K562 (cell line): ENCODE results near the gene IL1RL2. TPM values are rescaled to one million over a fixed set of nuclear protein-coding genes. Genes with fewer than 3 reads are reported as not detected.
A peak's percentile ranks its signal among the peaks of the same experiment; 100 is the strongest.

ENCODE experiments used
- COPS2 ChIP-seq: fragments of 450-650 bp; conservative IDR thresholded peaks from 2 replicates; pipeline ENCODE4 v1.6.1; 2016; ENCODE audit warnings: mild to moderate bottlenecking, moderate library complexity
- ETV1 ChIP-seq: fragments of 450-650 bp; conservative IDR thresholded peaks from 2 replicates; pipeline ENCODE4 v1.6.1; 2016; ENCODE audit warnings: missing genetic modification characterization, control low read depth, low read depth, missing compliant biosample characterization
- KDM1A ChIP-seq, 2 experiments: fragments of 450-650 bp; IDR thresholded peaks; 2 replicates each; pipeline ENCODE4 v1.6.1; 2016; ENCODE audit warnings: mild to moderate bottlenecking in 2 of 2
- KHSRP ChIP-seq: fragments of 450-650 bp; IDR thresholded peaks from 2 replicates; pipeline ENCODE4 v1.6.1; 2017
- KLF6 ChIP-seq: fragments of 250-450 bp; sonication (Bioruptor Pico); IDR thresholded peaks from 2 replicates; pipeline ENCODE4 v1.4.0; 2020; ENCODE audit warnings: mild to moderate bottlenecking, moderate library complexity, borderline replicate concordance
- MAX ChIP-seq: sonication (generic); formaldehyde crosslinking; IDR thresholded peaks from 2 replicates; pipeline ENCODE4 v1.9.0; 2022; ENCODE audit warnings: mild to moderate bottlenecking, missing genetic modification reagents
- NFATC3 ChIP-seq: fragments of 450-650 bp; IDR thresholded peaks from 2 replicates; pipeline ENCODE4 v1.6.1; 2017; ENCODE audit warnings: mild to moderate bottlenecking
- POLR2G ChIP-seq: fragments of 200-400 bp; formaldehyde crosslinking; IDR thresholded peaks from 2 replicates; pipeline ENCODE4 v1.6.1; 2017; ENCODE audit warnings: low read depth, mild to moderate bottlenecking, antibody characterized with exemption, low read length, moderate library complexity
- PTTG1 ChIP-seq: fragments of 450-650 bp; IDR thresholded peaks from 2 replicates; pipeline ENCODE4 v1.6.1; 2016; ENCODE audit warnings: low read depth, mild to moderate bottlenecking, missing genetic modification characterization, missing compliant biosample characterization
- RB1 ChIP-seq: fragments of 450-650 bp; IDR thresholded peaks from 2 replicates; pipeline ENCODE4 v1.6.1; 2017; ENCODE audit warnings: low read depth, mild to moderate bottlenecking
- SNRNP70 ChIP-seq: fragments of 200-400 bp; formaldehyde crosslinking; optimal IDR thresholded peaks from 2 replicates; pipeline ENCODE3; 2017; ENCODE audit warnings: low read depth, low read length
- SRSF7 ChIP-seq: fragments of 200-400 bp; formaldehyde crosslinking; optimal IDR thresholded peaks from 2 replicates; pipeline ENCODE3; 2017; ENCODE audit warnings: mild to moderate bottlenecking, low read depth, low read length
- THAP7 ChIP-seq: fragments of 250-450 bp; sonication (Bioruptor Pico); IDR thresholded peaks from 2 replicates; pipeline ENCODE4 v1.5.0; 2021
- THRAP3 ChIP-seq: fragments of 450-650 bp; IDR thresholded peaks from 2 replicates; pipeline ENCODE4 v1.6.1; 2016; ENCODE audit warnings: mild to moderate bottlenecking, inconsistent platforms, borderline replicate concordance
- USF2 ChIP-seq: sonication (generic); formaldehyde crosslinking; IDR thresholded peaks from 2 replicates; pipeline ENCODE4 v1.5.0; 2020; ENCODE audit warnings: missing genetic modification reagents
- ZBTB1 ChIP-seq: sonication (generic); formaldehyde crosslinking; IDR thresholded peaks from 2 replicates; pipeline ENCODE4 v1.8.1; 2023; ENCODE audit warnings: missing genetic modification reagents, low read depth, mild to moderate bottlenecking, borderline replicate concordance
- ZBTB33 ChIP-seq: sonication (generic); formaldehyde crosslinking; IDR thresholded peaks from 2 replicates; pipeline ENCODE4 v1.8.1; 2023; ENCODE audit warnings: mild to moderate bottlenecking, missing genetic modification reagents
- ZFX ChIP-seq: sonication (generic); formaldehyde crosslinking; IDR thresholded peaks from 2 replicates; pipeline ENCODE4 v1.8.0; 2022; ENCODE audit warnings: mild to moderate bottlenecking, missing genetic modification reagents, moderate library complexity
- ZKSCAN8 ChIP-seq: fragments of 200-800 bp; sonication (Bioruptor generic); IDR thresholded peaks from 2 replicates; pipeline ENCODE4 v1.6.1; 2016; ENCODE audit warnings: missing genetic modification characterization, missing compliant biosample characterization
- ZNF174 ChIP-seq: fragments of 250-450 bp; sonication (Bioruptor Pico); IDR thresholded peaks from 2 replicates; pipeline ENCODE4 v1.4.0; 2020; ENCODE audit warnings: mild to moderate bottlenecking
- ZNF175 ChIP-seq: fragments of 200-800 bp; sonication (Bioruptor generic); IDR thresholded peaks from 2 replicates; pipeline ENCODE4 v1.6.1; 2016; ENCODE audit warnings: low read depth, mild to moderate bottlenecking, missing genetic modification characterization, missing compliant biosample characterization
- ZNF212 ChIP-seq: fragments of 450-650 bp; formaldehyde crosslinking; IDR thresholded peaks from 2 replicates; pipeline ENCODE4 v1.4.0; 2020; ENCODE audit warnings: mild to moderate bottlenecking
- ZNF696 ChIP-seq: fragments of 250-450 bp; sonication (Bioruptor Pico); conservative IDR thresholded peaks from 2 replicates; pipeline ENCODE4 v1.4.0; 2020; ENCODE audit warnings: mild to moderate bottlenecking, moderate library complexity
- ZNF76 ChIP-seq: fragments of 250-450 bp; sonication (Bioruptor Pico); IDR thresholded peaks from 2 replicates; pipeline ENCODE4 v1.4.0; 2020; ENCODE audit warnings: mild to moderate bottlenecking, moderate library complexity, borderline replicate concordance
- ZNF764 ChIP-seq: fragments of 250-450 bp; sonication (Bioruptor Pico); IDR thresholded peaks from 2 replicates; pipeline ENCODE4 v1.4.0; 2020; ENCODE audit warnings: low read depth, mild to moderate bottlenecking, moderate library complexity
- polyA plus RNA-seq, 8 experiments: library from polyadenylated mRNA; depleted of rRNA in 4 of 8; stranded (reverse) in 5 of 8; unstranded in 3 of 8; fragments of >200 nt; fragmentation: Nextera tagmentation in 2 of 8; fragmentation: Illumina TruSeq in 1 of 8; extraction: Ambion mirVana in 2 of 8; extraction: Trizol in 1 of 8; gene quantifications; 2 replicates each; pipeline versions ENCODE4 v1.2.1 to v1.2.3, GENCODE V29; 2011 to 2014; ENCODE audit warnings: inconsistent platforms in 1 of 8, missing spikeins in 1 of 8
- total RNA-seq, 7 experiments: library from RNA; depleted of rRNA in 6 of 7; stranded (reverse); fragments of >200 nt in 6 of 7; fragmentation: Illumina TruSeq in 2 of 7; extraction: Trizol in 2 of 7; gene quantifications; 2 replicates each; pipeline versions ENCODE4 v1.2.1 to v1.2.3, GENCODE V29; 2011 to 2021; ENCODE audit warnings: low replicate concordance in 1 of 7

Gene IL1RL2
- total and polyA plus RNA-seq, 9 of the 15 experiments (the other 6 are each of a cell fraction or from before 2014, with no cell fraction given), result not detected

- no peak for TF ChIP-seq MAX (CRISPR knock-in tag)
- no peak for TF ChIP-seq USF2 (CRISPR knock-in tag)
- peak; percentile 89 for TF ChIP-seq ETV1 (tag)
- no peak for TF ChIP-seq ZFX (CRISPR knock-in tag)
- no peak for TF ChIP-seq KLF6 (CRISPR knock-in tag)
- TF ChIP-seq RB1, result peak; percentile 47
- no peak for TF ChIP-seq COPS2
- no peak for TF ChIP-seq ZNF696 (CRISPR knock-in tag)
- no peak for TF ChIP-seq KHSRP
- no peak for TF ChIP-seq ZBTB33 (CRISPR knock-in tag)
- TF ChIP-seq NFATC3, result no peak
- no peak for TF ChIP-seq PTTG1 (tag)
- no peak for TF ChIP-seq ZKSCAN8
- no peak for TF ChIP-seq ZNF174 (CRISPR knock-in tag)
- TF ChIP-seq THAP7, result no peak
- TF ChIP-seq THRAP3, result no peak
- TF ChIP-seq POLR2G, result no peak
- TF ChIP-seq KDM1A (IDR thresholded peaks at IDR 0.05), result peak; percentile 18 to 63; a peak in 2 of 4 replicates
- no peak for TF ChIP-seq ZNF212 (CRISPR knock-in tag)
- no peak for TF ChIP-seq SNRNP70
- TF ChIP-seq SRSF7, result no peak
- TF ChIP-seq ZNF76 (CRISPR knock-in tag), result no peak
- TF ChIP-seq ZNF175 (CRISPR knock-in tag), result no peak
- no peak for TF ChIP-seq ZBTB1 (CRISPR knock-in tag)
- no peak for TF ChIP-seq ZNF764 (CRISPR knock-in tag)
These were observed 54.0 kb downstream of the IL1RL2 start (continued) for GRCh38 chr2:102240640-102241370.
